HEK293 (cell line): ENCODE measurements around the gene CPLX1.

Source experiments
- CTCF ChIA-PET: fragments of 350-600 bp; formaldehyde crosslinking; extraction: SDS; loops from one replicate; lab custom pipeline; 2021; ENCODE audit warnings: antibody characterized with exemption; lab: Yijun Ruan, JAX
- POLR2A ChIA-PET: fragments of 300-600 bp; formaldehyde crosslinking; extraction: SDS; loops from one replicate; lab custom pipeline; 2020; ENCODE audit warnings: antibody characterized with exemption, inconsistent platforms; lab: Yijun Ruan, JAX
- H3K27ac ChIP-seq: fragments of 200-500 bp; sonication (Bioruptor generic); 2 replicates; pipeline ENCODE4 v1.5.1; 2014; ENCODE audit warnings: low read depth, low read length, control low read depth, inconsistent platforms; ENCODE audit errors: extremely low read depth
- H3K36me3 ChIP-seq, 2 experiments: fragments of 200-500 bp in 1 of 2; sonication (Bioruptor generic) in 1 of 2; 1 replicate in 1 of 2; 2 replicates in 1 of 2; pipeline ENCODE4 v1.5.1; 2014 to 2017; ENCODE audit warnings: inconsistent platforms in 2 of 2, low read length in 2 of 2; ENCODE audit not compliant: control insufficient read depth in 2 of 2, insufficient read depth in 1 of 2
- H3K4me1 ChIP-seq: fragments of 200-500 bp; sonication (Bioruptor generic); 2 replicates; pipeline ENCODE4 v1.5.1; 2014; ENCODE audit warnings: mild to moderate bottlenecking, low read length, inconsistent platforms; ENCODE audit not compliant: control insufficient read depth, insufficient read depth
- H3K4me3 ChIP-seq: 2 replicates; pipeline ENCODE4 v1.5.1; 2011; ENCODE audit warnings: low read depth, mild to moderate bottlenecking, control low read depth, low read length, moderate library complexity
- H3K9me3 ChIP-seq: fragments of 200-500 bp; sonication (Bioruptor generic); 2 replicates; pipeline ENCODE4 v1.5.1; 2014; ENCODE audit warnings: low read depth, low read length, inconsistent platforms; ENCODE audit not compliant: control insufficient read depth, insufficient read depth
- KLF1 ChIP-seq: fragments of 450-650 bp; formaldehyde crosslinking; IDR thresholded peaks from 2 replicates; pipeline ENCODE4 v1.5.1; 2016; ENCODE audit warnings: missing biosample characterization, missing genetic modification characterization
- PRDM6 ChIP-seq: fragments of 450-650 bp; formaldehyde crosslinking; IDR thresholded peaks from 2 replicates; pipeline ENCODE4 v1.5.1; 2017; ENCODE audit warnings: missing biosample characterization, missing genetic modification characterization
- SALL2 ChIP-seq: fragments of 450-650 bp; formaldehyde crosslinking; IDR thresholded peaks from 2 replicates; pipeline ENCODE4 v1.5.0; 2017; ENCODE audit warnings: missing biosample characterization, mild to moderate bottlenecking, missing genetic modification characterization, borderline replicate concordance
- SCRT2 ChIP-seq: fragments of 450-650 bp; formaldehyde crosslinking; IDR thresholded peaks from 2 replicates; pipeline ENCODE4 v1.5.1; 2016; ENCODE audit warnings: missing biosample characterization, missing genetic modification characterization
- SETDB1 ChIP-seq: IDR thresholded peaks from one replicate; pipeline ENCODE4 v1.6.1; 2017; ENCODE audit warnings: mild to moderate bottlenecking, low read length, moderate library complexity, mixed read lengths; ENCODE audit not compliant: insufficient read length
- TRIM28 ChIP-seq: IDR thresholded peaks from 2 replicates; pipeline ENCODE4 v1.6.1; 2011; ENCODE audit warnings: low read length, control low read depth, borderline replicate concordance
- WT1 ChIP-seq: fragments of 450-650 bp; formaldehyde crosslinking; IDR thresholded peaks from 2 replicates; pipeline ENCODE4 v1.5.1; 2016; ENCODE audit warnings: missing biosample characterization, missing genetic modification characterization
- ZBTB17 ChIP-seq: fragments of 450-650 bp; formaldehyde crosslinking; IDR thresholded peaks from 2 replicates; pipeline ENCODE4 v1.5.1; 2016; ENCODE audit warnings: missing biosample characterization, missing genetic modification characterization
- ZBTB21 ChIP-seq: fragments of 450-650 bp; formaldehyde crosslinking; IDR thresholded peaks from 2 replicates; pipeline ENCODE4 v1.5.1; 2017; ENCODE audit warnings: missing biosample characterization, missing genetic modification characterization
- ZFP69B ChIP-seq: fragments of 450-650 bp; formaldehyde crosslinking; IDR thresholded peaks from 2 replicates; pipeline ENCODE4 v1.5.1; 2016; ENCODE audit warnings: missing biosample characterization, missing genetic modification characterization
- ZNF138 ChIP-seq: fragments of 450-650 bp; formaldehyde crosslinking; IDR thresholded peaks from 2 replicates; pipeline ENCODE4 v1.5.1; 2016; ENCODE audit warnings: missing biosample characterization, missing genetic modification characterization, borderline replicate concordance
- ZNF140 ChIP-seq: fragments of 450-650 bp; formaldehyde crosslinking; IDR thresholded peaks from 2 replicates; pipeline ENCODE4 v1.5.1; 2016; ENCODE audit warnings: missing biosample characterization, missing genetic modification characterization
- ZNF184 ChIP-seq: fragments of 450-650 bp; IDR thresholded peaks from 2 replicates; pipeline ENCODE4 v1.5.1; 2018; ENCODE audit warnings: missing biosample characterization, mild to moderate bottlenecking, missing genetic modification characterization
- ZNF292 ChIP-seq: fragments of 450-650 bp; formaldehyde crosslinking; IDR thresholded peaks from 2 replicates; pipeline ENCODE4 v1.5.1; 2016; ENCODE audit warnings: low read depth, missing biosample characterization, missing genetic modification characterization, borderline replicate concordance
- ZNF302 ChIP-seq: fragments of 450-650 bp; formaldehyde crosslinking; IDR thresholded peaks from 2 replicates; pipeline ENCODE4 v1.5.1; 2016; ENCODE audit warnings: missing biosample characterization, missing genetic modification characterization, low read depth
- ZNF366 ChIP-seq: fragments of 450-650 bp; formaldehyde crosslinking; conservative IDR thresholded peaks from 2 replicates; pipeline ENCODE4 v1.5.1; 2016; ENCODE audit warnings: missing biosample characterization, missing genetic modification characterization
- ZNF391 ChIP-seq: fragments of 450-650 bp; formaldehyde crosslinking; IDR thresholded peaks from 2 replicates; pipeline ENCODE4 v1.5.1; 2016; ENCODE audit warnings: low read depth, missing biosample characterization, missing genetic modification characterization, borderline replicate concordance
- ZNF530 ChIP-seq: fragments of 450-650 bp; formaldehyde crosslinking; IDR thresholded peaks from 2 replicates; pipeline ENCODE4 v1.5.1; 2016; ENCODE audit warnings: low read depth, missing biosample characterization, missing genetic modification characterization
- ZNF561 ChIP-seq: fragments of 450-650 bp; IDR thresholded peaks from 2 replicates; pipeline ENCODE4 v1.5.1; 2018; ENCODE audit warnings: missing biosample characterization, missing genetic modification characterization, borderline replicate concordance
- ZNF600 ChIP-seq: fragments of 450-650 bp; formaldehyde crosslinking; IDR thresholded peaks from 2 replicates; pipeline ENCODE4 v1.5.1; 2016; ENCODE audit warnings: missing biosample characterization, missing genetic modification characterization
- ZNF660 ChIP-seq: fragments of 450-650 bp; IDR thresholded peaks from 2 replicates; pipeline ENCODE4 v1.5.1; 2018; ENCODE audit warnings: missing biosample characterization, mild to moderate bottlenecking, missing genetic modification characterization
- ZNF791 ChIP-seq: fragments of 450-650 bp; formaldehyde crosslinking; IDR thresholded peaks from 2 replicates; pipeline ENCODE4 v1.5.1; 2016; ENCODE audit warnings: missing biosample characterization, missing genetic modification characterization
- TF ChIP-seq, protein P1 (sequence below): fragments of 450-650 bp; formaldehyde crosslinking; IDR thresholded peaks from 2 replicates; pipeline ENCODE4 v1.5.1; 2016; ENCODE audit warnings: missing biosample characterization, missing genetic modification characterization

The CPLX1 gene

DNA sequence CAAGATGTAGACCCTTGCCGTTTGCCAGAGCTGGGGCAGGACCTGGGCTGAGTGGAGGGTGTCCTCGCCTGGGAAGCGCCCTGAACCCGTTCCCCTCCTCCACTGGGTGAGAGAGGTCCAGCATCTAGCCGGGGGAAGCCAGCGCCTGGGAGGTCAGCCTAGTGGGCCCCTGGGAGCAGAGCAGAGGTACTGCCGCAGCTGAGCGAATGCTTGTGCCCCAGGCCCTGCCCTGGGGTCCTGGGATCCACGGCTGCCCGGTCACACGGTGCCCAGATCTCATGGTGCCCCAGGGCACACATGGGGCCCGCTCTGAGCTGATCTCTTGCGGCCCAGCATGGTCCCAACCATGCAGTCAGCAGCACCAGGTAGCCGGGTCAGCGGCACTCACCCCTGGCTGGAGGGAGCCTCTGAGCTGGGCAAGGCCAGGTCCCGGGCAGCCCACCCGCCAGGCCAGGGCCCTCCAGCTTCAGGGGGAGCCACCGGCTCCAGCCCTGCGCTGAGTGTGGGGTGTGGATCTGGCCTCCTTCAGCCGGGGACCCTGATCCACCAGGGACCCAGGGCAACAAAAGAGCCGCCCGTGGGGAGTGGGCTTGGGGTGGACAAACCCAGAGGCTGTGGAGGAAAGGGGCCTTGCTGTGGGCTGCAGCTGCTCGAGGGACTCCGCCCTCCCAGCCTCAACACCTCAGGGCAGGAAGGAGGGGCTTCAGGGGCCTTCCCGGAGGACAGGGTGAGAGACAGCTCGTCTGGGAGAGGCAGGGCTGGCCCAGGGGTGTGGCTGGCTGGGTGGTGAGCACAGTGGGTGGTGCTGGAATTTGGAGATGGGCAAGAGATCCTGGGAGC, 4.1 kb upstream of the CPLX1 start:
- Histone ChIP-seq H3K27ac (no peak overlapping the region), H3K9me3 (no peaks in the 10 kb centered on the region), H3K4me3 (no peak overlapping the region), H3K36me3 (no peaks in the 10 kb centered on the region), H3K4me1 (no peaks in the 10 kb centered on the region)
- POLR2A ChIA-PET, result interaction anchor here (0.8 to 2.0 kb wide), 2 partner anchors 18 to 56 kb away, joined by 4 to 5 read pairs; no protein-coding TSS in a partner anchor
- TF ChIP-seq ZNF138 (tag by site-specific recombination) (no peak), ZNF561 (tag by site-specific recombination) (no peak), KLF1 (tag by site-specific recombination) (peak; percentile 81)
- CTCF ChIA-PET, result interaction anchor here (0.6 kb wide), 1 partner anchor 907 kb away, joined by 3 read pairs; no protein-coding TSS in a partner anchor

DNA sequence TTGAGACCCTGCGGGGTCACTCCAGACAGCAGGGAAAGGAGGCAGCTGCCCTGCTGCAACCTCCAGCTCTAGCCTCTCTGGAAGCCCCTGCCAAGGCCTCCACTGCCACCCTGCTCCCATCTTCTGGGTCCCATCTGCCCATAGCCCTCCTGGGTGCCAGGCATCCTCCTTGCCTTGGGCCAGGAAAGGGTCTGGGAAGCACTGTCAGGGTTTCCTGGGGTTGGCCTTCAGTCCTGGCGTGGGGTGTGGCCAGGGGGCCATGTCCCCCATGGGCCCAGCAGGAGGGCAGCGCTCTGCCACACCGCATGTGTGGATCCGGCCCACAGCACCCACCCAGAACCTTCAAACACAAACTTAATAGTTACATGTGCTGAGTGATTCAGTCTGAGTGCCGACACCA, 3.4 kb upstream of the CPLX1 start:
- POLR2A ChIA-PET, result no interaction called here
- Histone ChIP-seq H3K36me3 (no peaks in the 10 kb centered on the region), H3K9me3 (no peaks in the 10 kb centered on the region), H3K27ac (no peak overlapping the region), H3K4me1 (no peaks in the 10 kb centered on the region), H3K4me3 (no peak overlapping the region)
- TF ChIP-seq WT1 (tag by site-specific recombination) (no peak), ZNF302 (tag by site-specific recombination) (no peak), PRDM6 (tag by site-specific recombination) (no peak), SCRT2 (tag by site-specific recombination) (no peak), TRIM28 (no peak), SALL2 (tag by site-specific recombination) (no peak), ZNF391 (tag by site-specific recombination) (no peak), ZNF600 (tag by site-specific recombination) (no peak), ZBTB21 (tag by site-specific recombination) (no peak), ZNF660 (tag by site-specific recombination) (no peak), ZNF791 (no peak), ZNF292 (tag by site-specific recombination) (no peak), ZNF184 (tag by site-specific recombination) (no peak), ZNF140 (tag by site-specific recombination) (no peak), ZNF530 (tag by site-specific recombination) (no peak), ZFP69B (tag by site-specific recombination) (no peak), ZBTB17 (no peak), SETDB1 (no peak), ZNF366 (no peak)
- TF ChIP-seq, protein P1, sequence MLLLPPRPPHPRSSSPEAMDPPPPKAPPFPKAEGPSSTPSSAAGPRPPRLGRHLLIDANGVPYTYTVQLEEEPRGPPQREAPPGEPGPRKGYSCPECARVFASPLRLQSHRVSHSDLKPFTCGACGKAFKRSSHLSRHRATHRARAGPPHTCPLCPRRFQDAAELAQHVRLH (tag by site-specific recombination), result no peak
- CTCF ChIA-PET, result no interaction called here
